Ramos (cell line): ENCODE results near the gene RXRA.

Source experiments
- in situ Hi-C: fragments of 300-500 bp; cut with MboI; formaldehyde crosslinking; loops from one replicate; pipeline ENCODE4 v1.14.3; 2022; ENCODE audit warnings: low sequenced_read_pairs; ENCODE audit not compliant: unreplicated experiment

Gene RXRA

DNA sequence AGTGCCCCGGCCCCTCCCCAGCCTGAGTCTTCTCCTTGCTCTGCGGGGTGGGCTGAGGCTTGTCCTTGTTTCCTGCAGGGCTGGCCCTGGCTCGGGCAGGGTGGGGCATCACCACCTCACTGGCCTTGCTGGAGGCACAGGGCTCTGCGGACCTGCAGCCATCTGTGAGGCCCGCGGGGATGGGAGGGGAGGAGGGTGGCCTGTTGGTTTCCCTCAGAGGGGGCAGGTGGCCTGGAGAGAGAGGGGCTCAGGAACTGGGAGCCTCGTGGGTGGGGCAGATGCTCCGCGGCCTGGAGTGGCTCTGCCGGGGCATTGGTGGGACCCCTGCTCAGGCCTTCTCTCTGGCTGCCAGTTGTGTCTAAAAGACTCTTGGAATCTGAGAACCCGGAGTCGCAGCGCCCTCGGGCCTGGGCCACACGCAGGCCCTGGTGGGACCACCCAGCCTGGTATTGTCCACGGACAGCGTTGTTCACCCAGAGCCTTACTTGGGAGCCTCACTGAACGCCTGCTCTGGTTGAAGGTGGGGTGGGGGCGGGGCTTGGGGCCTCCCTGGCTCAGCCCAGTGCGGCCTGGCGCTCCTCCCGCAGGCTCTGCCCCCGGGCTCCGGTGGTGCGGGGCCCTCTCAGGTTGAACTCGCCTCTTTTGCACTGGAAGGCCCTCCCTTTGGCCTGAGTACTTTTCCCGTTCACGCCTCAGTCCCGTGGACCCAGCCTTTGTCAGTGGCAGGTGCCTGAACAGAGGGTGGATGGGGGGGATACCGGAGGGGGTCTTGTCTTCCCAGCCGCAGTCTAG is 111.3 kb downstream of the RXRA start:
- in situ Hi-C loops = no loop called here

DNA sequence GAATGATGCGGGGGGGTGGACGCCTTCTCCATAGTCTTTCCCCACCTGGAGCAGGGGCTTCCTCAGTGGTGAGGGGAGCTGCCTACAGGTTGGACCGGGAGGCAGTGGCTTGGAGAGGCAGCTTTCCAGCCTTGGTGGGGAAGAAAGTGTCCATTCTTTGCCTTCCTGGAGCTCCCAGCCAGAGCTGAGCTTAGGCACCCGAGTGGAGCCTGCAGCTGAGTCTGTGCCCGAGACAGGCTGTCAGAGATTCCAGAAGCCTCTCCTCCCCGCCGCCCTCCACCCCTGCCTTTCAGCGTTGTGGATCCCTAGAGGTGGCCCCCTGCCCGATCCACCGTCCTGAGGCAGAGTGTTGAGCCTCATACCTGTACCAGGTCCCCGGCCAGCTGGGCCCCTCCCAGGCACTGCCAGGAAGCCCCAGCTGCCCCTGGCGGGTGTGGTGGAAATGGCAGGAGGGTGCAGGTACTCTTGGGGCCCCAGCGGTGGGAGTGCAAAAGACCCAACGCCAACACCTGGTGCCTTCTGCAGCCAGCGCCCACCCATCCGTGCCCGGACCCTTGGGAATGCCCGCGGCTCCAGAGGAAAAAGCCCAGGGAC is 112.0 kb downstream of the RXRA start:
- in situ Hi-C loops = no loop called here

DNA sequence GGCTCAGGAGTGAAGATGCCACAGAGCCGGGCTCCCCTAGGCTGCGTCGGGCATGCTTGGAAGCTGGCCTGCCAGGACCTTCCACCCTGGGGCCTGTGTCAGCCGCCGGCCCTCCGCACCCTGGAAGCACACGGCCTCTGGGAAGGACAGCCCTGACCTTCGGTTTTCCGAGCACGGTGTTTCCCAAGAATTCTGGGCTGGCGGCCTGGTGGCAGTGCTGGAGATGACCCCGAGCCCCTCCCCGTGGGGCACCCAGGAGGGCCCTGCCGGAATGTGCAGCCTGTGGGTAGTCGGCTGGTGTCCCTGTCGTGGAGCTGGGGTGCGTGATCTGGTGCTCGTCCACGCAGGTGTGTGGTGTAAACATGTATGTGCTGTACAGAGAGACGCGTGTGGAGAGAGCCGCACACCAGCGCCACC is 113.1 kb downstream of the RXRA start:
- in situ Hi-C loops = no loop called here

DNA sequence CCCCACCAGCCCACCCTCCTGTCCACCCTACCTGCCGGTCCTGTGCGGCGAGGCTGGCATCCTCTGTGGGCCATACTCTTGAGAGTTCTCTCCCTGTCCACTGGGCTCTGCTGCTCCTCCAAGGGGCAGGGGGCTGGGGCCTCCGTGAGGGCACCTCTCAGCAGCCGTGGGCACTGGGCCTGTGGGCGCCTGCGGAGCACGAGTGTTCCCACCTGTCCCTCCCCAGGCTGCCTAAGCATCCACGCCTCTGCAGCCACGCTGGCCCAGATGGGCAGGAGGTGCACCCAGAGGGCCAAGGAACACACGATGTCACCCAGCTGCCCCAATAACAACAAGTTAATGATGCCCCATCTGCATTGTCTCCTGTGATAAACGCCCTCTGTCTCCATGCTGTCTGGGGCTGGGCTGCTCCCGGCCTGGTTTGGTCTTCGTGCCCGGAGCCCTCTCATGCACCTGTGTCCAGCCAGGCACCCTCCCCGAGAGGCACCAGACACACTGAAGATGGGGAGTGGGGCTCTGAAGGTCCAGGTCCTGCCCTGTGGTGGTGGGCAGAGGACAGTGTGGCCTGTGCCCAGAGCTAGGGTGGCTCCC is 114.5 kb downstream of the RXRA start:
- in situ Hi-C loops = loop anchor here (5.0 kb wide), 1 partner anchor 273 kb away; no protein-coding TSS in a partner anchor

DNA sequence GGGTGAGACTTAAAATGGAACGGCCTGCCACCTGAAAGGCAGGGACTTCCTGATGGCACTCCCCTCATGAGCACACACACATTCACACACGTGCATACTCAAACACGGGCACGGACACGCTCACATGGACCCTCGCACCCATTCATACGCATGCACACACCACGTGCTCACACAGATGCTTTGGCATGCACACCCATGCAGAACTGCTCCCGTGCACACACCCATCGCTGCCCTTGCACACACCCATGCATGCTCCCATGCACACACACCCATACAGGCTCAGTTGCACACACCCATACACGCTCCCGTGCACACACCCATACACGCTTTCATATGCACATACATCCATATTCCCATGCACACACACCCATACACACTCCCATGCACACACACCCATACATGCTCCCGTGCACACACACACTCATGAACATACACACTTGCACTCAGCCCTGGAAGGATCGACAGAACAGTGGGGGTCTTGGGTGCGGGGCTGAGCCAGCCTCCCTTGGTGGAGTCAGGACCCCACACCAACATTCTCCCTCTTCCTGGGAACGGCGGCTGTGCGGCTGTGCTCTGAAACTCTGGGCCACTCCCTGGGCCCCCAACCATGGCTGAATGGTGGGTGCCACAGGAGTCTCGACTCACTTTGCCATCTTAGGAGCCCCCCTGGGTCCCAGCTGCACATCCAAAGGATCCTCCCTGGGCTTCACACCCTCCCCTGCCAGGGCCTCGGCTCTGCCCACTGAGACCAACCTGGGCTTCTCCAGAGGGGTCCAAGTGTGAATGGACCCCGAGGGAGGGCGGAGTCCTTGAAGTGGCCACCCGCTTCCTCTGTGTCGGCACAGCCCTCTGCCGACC is 115.2 kb downstream of the RXRA start:
- in situ Hi-C loops = loop anchor here (5.0 kb wide), 1 partner anchor 274 kb away; no protein-coding TSS in a partner anchor

DNA sequence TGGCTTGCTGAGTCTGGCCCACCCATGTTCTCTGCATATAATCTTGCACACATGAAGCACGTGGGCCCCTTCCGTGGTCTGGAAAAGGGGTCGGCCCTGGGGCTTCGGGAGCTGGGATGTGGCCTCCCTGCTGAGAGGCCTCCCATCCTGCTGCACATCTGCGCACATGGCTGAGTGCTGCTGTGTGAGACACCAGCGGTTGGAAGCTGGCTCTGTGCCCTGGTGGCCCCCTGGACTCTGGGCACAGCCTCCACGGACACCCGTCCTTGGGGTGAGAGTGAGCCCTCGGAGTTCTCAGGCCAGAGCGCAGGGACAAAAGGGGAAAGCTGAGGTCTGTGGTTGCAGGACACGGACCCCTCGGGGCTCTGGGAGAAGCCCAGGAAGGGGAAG is 115.8 kb downstream of the RXRA start:
- in situ Hi-C loops = loop anchor here (5.0 kb wide), 1 partner anchor 275 kb away; no protein-coding TSS in a partner anchor

DNA sequence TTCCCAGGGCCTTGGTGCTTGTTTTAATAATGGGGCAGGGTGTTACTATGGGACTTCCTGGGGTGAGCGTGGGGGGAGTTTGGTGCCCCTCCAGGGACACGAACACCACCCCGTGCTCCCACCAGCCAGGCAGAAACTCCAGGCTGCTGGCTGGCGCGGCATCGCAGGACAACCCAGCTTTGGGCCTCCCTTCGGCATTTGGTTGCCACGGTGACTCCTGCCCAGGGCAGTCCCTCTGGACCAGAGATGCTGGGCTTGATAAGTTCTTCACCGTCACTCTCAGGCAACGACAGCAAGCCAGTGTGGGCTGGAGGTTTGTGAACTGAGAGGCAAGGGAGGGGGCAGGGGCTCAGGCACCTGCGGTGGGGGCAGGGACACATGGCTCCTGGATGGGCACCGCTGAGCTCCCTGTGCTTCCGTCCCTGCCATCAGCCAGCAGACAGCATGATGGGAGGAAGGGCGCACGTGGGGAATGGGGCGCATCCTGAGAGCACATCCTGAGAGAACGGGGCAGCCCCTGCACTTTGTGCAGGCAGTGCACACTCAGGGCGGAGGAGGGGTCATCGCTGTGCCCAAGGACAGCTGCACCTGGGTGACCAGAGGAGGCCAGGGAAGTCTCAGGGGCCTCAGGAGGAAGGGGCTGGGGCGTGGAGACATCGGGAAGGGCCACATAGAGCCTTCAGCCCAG is 116.4 kb downstream of the RXRA start:
- in situ Hi-C loops = loop anchor here (5.0 kb wide), 1 partner anchor 275 kb away; no protein-coding TSS in a partner anchor

DNA sequence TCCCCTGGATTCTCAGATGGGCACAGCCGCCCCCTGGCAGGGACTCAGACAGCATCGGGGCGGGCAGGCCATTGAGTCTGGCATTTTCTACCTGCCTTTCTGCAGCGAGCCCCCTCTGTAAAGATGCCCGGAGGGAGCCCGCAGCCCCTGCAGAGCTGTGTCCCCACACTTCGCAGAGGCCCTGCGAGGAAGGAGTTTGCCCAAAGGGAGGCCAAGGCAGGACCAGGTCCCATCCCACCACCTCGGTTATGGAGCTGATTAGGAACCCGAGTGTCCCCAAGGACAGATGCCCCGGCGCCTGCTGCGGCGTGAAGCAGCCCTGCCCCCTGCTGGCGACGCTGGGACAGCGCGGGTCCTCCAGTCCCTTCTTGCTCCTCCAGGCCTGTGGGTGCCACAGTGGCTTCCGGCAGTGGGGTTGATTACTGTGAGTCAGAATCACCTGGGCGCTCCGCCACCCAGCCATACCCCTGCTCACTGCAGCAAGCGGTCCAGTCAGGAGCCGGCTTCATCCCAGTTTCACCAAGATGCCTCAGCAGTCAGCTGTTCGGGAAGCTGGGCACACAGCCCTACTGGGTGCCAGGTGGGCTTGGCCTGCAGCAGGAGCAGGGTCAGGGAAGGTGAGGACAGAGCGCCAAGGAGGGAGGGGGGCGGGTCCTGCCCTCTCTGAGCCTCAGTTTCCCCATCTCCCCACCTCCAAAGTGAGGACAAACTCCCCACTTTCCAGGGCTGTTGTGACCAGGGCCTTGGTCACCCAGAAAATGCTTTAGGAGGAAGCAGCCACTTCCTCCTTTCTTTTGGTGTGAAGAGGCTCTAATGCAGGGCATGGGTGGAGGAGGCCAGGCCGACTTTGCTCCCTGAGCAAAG is 117.2 kb downstream of the RXRA start:
- in situ Hi-C loops = loop anchor here (5.0 kb wide), 1 partner anchor 276 kb away; no protein-coding TSS in a partner anchor

DNA sequence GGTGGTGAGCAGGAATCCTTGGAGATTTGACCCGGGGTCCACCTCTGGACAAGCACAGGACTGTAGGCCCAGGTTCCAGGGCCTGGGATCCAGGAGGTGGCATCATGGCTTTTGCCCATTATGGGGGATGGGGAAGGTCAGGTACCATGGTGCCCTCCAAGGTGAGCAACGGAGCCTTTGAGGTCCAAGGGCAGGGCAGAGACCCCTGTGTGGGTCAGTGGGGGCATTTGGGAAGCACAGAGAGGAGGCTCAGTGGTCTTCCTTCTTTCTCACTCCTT is 117.7 kb downstream of the RXRA start:
- in situ Hi-C loops = loop anchor here (5.0 kb wide), 1 partner anchor 277 kb away; no protein-coding TSS in a partner anchor

DNA sequence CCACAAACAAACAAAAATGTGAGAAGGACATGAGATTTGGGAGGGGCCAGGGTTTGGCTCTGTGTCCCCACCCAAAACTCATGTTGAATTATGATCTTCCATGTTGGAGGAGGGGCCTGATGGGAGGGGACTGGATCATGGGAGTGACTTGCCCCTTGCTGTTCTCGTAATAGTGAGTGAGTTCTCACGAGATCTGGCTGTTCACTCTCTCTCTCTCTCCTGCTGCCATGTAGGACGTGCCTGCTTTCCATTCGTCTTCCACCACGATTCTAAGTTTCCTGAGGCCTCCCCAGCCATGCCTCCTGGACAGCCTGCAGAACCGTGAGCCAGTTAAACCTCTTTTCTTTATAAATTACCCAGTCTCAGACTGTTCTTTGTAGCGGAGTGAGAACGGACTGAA is 118.7 kb downstream of the RXRA start:
- in situ Hi-C loops = loop anchor here (5.0 kb wide), 1 partner anchor 278 kb away; no protein-coding TSS in a partner anchor

DNA sequence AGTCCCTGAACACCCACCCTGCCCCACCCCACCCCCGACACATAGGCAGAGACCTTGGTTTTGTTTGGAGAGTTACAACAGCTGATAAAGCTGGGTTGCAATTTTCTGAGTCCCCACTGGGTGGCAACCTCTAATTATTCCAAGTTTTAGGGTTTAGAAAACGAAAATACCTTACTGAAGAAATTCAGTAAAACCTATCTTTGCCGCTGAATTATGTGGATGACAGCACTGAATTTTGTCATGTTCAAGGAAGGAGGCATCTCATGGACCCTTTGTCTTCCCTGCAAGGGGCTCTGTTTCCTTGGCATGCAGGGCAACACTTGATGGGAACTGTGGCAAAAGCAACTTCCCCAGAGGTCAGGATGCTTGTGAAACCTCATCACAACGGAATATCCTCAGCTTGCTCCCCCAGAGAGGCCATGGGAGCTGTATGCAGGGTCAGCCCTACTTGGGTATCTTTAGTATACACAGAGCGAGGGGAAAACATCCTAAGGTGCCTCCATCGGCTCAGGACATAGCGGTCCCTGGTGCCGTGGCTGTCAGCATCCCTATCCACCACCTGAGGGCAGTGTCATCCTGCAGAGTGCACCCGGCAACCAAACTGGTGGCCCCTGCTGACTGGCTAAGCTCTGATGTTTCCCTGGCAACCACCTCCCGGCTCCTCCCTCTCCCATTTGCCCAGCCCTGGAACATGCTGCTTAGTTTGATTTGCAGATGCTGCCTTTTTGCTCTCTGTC is 123.1 kb downstream of the RXRA start:
- in situ Hi-C loops = no loop called here

DNA sequence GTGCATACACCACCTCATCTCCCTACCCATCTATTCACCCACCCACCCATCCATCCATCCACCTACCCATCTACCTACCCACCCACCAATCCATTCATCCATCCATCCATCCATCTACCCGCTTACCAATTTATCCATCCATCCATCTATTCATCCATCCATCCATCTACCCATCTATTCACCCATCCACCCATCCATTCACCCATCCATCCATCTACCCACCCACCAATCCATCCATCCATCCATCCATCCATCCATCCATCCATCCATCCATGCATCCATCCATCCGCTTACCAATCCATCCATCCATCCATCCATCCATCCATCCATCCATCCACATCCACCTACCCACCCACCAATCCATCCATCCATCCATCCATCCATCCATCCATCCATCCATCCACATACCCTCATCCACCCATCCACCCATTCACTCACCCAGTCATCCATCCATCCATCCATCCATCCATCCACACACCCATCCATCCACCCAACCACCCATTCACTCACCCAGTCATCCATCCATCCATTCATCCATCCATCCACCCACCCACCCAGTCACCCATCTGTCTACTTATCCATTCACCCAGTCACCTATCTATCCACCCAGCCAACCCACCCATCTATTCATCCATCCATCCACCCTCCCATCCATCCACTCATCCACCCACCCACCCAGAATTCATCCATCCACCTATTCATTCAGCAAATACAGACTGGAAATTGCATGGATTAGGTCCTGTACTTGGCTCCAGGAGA is 125.6 kb downstream of the RXRA start:
- in situ Hi-C loops = no loop called here

DNA sequence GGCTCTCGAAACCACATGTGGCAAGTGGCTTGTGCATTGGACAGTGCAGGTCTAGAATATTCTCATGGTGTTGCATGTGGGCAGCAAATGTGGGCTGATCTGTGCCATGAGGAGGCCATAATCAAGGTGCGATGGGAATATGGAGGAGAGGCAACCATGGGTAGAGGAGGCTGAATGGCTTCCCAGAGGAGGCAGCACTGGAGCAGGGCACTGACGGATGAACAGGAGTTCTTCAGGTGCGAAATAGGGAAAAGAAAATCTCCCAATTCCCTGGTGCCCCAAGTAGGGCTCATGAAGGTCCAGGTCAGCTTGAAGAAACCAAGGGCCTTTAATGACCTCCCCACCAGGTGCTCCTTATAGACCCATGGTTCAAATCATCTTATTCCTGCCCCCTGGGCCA is 126.5 kb downstream of the RXRA start:
- in situ Hi-C loops = no loop called here

DNA sequence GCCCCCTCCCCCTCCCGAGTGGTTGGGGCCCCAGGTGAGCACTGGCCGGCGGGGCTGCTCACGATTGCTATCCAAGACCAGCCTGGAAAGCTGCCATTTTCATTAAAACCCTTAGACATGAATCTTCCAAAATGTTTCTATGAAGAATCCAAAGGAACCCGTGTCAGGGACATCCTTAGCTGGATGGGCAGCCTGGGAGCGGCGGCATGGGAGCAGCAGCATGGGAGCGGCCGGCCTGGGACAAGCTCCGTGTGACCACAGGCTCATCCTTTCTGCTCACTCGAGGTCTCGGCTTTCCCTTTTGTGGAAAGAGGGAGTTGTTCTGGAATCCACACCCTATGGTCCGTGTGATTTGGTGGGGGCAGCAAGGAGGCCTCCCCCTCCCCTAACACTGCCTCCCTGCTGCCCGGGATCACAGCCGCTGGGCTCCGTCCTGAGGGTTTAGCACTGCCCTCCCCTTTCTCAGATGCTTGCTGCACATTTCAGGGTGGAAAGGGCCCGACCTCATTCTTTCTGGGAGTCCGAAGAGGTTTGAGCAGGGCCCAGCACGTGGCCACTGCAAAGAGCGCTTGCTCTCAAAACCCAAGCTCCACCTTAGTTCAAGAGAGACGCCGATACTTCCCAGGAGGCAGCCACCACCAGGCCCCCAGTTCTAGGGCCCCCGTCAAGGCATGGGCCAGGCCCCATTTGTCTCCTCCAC is 127.7 kb downstream of the RXRA start:
- in situ Hi-C loops = no loop called here

DNA sequence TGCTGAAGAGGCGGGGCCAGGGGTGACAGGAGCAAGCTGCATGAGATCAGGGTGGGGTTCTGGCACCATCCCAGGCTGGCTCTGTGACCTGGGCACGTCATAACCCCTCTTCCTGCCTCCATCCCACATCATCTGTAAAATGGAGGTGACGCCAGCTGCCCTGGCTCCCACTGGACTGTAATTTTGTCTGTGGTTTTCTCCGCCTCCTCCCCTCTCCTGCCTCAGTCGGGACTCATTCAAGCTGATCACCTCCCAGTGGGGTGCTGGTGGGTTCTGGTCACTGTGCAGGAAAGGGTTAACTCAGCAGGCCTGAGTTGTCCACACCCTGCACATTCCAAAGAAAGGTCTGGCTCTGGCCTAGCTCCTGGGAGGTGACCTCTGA is 128.2 kb downstream of the RXRA start:
- in situ Hi-C loops = no loop called here

DNA sequence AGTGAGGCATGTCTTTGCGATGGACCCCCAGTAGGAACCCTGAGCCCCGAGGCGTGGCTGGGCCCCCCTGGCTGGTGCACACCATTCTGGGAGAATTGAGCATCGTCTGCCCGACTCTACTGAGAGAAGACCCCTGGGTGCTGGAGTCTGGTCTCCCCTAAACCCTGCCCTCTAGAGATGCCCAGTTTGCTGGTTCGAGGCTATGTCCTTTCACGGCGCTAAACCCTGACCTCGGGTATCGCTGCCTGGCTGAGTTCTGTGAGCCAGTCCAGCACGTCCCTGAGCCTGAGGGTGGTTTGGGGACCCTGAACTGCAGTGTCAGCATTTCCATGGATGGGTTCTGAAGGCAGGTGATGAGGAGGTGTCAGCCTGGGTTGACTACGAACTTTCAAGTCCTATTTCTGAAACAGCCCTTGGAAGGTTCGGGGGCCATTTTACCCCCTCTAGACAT is 128.8 kb downstream of the RXRA start:
- in situ Hi-C loops = no loop called here

DNA sequence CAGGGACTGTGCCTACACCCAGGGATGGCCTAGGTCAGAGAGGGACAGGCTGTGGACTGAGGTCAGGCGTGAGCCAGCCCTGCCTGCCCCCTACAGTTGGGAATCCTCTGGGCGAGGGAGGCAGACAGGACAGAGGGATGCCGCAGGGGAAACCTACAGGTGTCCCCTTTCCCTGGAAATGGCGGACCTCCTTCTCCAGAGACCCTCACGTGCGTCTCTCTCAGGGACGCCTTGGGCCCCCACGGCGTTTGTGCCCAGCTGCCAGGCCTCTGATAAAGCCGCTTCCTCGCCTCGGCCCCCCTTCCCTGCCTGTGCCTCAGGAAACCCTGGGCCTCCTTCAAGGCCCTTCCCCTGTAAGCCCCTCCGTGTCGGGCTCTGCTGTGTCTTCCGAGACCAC is 129.3 kb downstream of the RXRA start:
- in situ Hi-C loops = no loop called here
